OCI-LY7 (cell line): ENCODE measurements around the gene HAS3. TPM values are rescaled to one million over a fixed set of nuclear protein-coding genes. Genes with fewer than 3 reads are reported as not detected.
"Not testable (repeated sequence)": the region's sequence is repeated elsewhere in the genome, so short reads cannot be mapped to it uniquely, and the experiment has no call there.

ENCODE experiments used
- BruUV-seq: library from RNA; stranded (reverse); fragments of 400-500 nt; replicated peaks from 2 replicates; lab custom pipeline; 2021; lab: Mats Ljungman, UMichigan
- CTCF ChIA-PET: fragments of 300-600 bp; sonication (Branson Sonifier 250); formaldehyde crosslinking; loops from one replicate; lab custom pipeline; 2022; ENCODE audit warnings: antibody characterized with exemption; ENCODE audit not compliant: unreplicated experiment; lab: Charles Lee
- POLR2A ChIA-PET: fragments of 300-600 bp; sonication (Branson Sonifier 250); formaldehyde crosslinking; loops from one replicate; lab custom pipeline; 2022; ENCODE audit warnings: antibody characterized with exemption; lab: Charles Lee
- DNase-seq: peaks from one replicate; pipeline ENCODE4 v3.0.0-alpha.2; 2015; ENCODE audit warnings: low spot score
- H2AFZ ChIP-seq: fragments of 200-600 bp; sonication (generic), shearing (Covaris generic); 2 replicates; pipeline ENCODE4 v1.6.1; 2014; ENCODE audit warnings: mild to moderate bottlenecking, antibody characterized with exemption, low read length, moderate library complexity
- H3K27ac ChIP-seq: fragments of 200-600 bp; sonication (generic); 2 replicates; pipeline ENCODE4 v1.5.1; 2014; ENCODE audit warnings: mixed run types, low read depth, mild to moderate bottlenecking, moderate library complexity, low read length, inconsistent platforms; ENCODE audit not compliant: poor library complexity, severe bottlenecking
- H3K36me3 ChIP-seq: fragments of 200-600 bp; sonication (generic); 2 replicates; pipeline ENCODE4 v1.6.1; 2014; ENCODE audit warnings: mild to moderate bottlenecking, antibody characterized with exemption, low read length, moderate library complexity, mixed read lengths; ENCODE audit not compliant: insufficient read depth
- H3K4me1 ChIP-seq: fragments of 200-600 bp; sonication (generic); 2 replicates; pipeline ENCODE4 v1.5.1; 2014; ENCODE audit warnings: mild to moderate bottlenecking, low read length; ENCODE audit not compliant: insufficient read depth, poor library complexity, severe bottlenecking
- H3K4me2 ChIP-seq: fragments of 200-600 bp; sonication (generic); 2 replicates; pipeline ENCODE4 v1.6.1; 2014; ENCODE audit warnings: mild to moderate bottlenecking, low read length
- H3K4me3 ChIP-seq: fragments of 200-600 bp; sonication (generic); 2 replicates; pipeline ENCODE4 v1.5.1; 2014; ENCODE audit warnings: mild to moderate bottlenecking, low read depth, low read length; ENCODE audit not compliant: poor library complexity, severe bottlenecking
- H3K79me2 ChIP-seq: fragments of 200-600 bp; sonication (generic); 2 replicates; pipeline ENCODE4 v1.6.1; 2016; ENCODE audit warnings: low read depth, mild to moderate bottlenecking, low read length, moderate library complexity, mixed read lengths; ENCODE audit not compliant: insufficient read depth
- H3K9me2 ChIP-seq: fragments of 200-600 bp; sonication (generic); 2 replicates; pipeline ENCODE4 v1.6.1; 2016; ENCODE audit warnings: mild to moderate bottlenecking, low read length, mixed read lengths; ENCODE audit not compliant: insufficient read depth
- H3K9me3 ChIP-seq: fragments of 200-600 bp; sonication (generic); 2 replicates; pipeline ENCODE4 v1.6.1; 2014; ENCODE audit warnings: mild to moderate bottlenecking, mixed run types, low read length, mixed read lengths
- H4K20me1 ChIP-seq: fragments of 200-600 bp; sonication (generic); 2 replicates; pipeline ENCODE4 v1.6.1; 2014; ENCODE audit warnings: mild to moderate bottlenecking, antibody characterized with exemption, low read length, moderate library complexity, mixed read lengths; ENCODE audit not compliant: insufficient read depth
- CTCF ChIP-seq: fragments of 200-600 bp; sonication (generic); conservative IDR thresholded peaks from 2 replicates; pipeline ENCODE4 v1.5.1; 2014; ENCODE audit warnings: mild to moderate bottlenecking, antibody characterized with exemption, low read length, moderate library complexity, mixed read lengths
- EZH2phosphoT487 ChIP-seq: fragments of 200-600 bp; sonication (generic); IDR thresholded peaks from 2 replicates; pipeline ENCODE4 v1.6.1; 2018; ENCODE audit warnings: low read depth, borderline replicate concordance, mild to moderate bottlenecking, mixed run types, antibody characterized with exemption, low read length, moderate library complexity, mixed read lengths
- intact Hi-C: fragments of 100-400 bp; cut with micrococcal nuclease; formaldehyde crosslinking; loops from one replicate; pipeline ENCODE4 v1.10.0; 2022; ENCODE audit not compliant: unreplicated experiment
- total RNA-seq, 2 experiments: library from RNA; depleted of rRNA in 1 of 2; stranded (reverse); fragments of >200 nt in 1 of 2; shearing (Covaris generic) in 1 of 2; gene quantifications; 2 replicates each; pipeline ENCODE4 v1.2.3, GENCODE V29; 2014 to 2022

HAS3 gene
- total RNA-seq, 2 experiments from 2014 or later = 0.09 to 0.29 TPM

- Histone ChIP-seq H3K4me3 (no peak overlapping the region), H3K27ac (no peak overlapping the region), H3K79me2 (peaks cover 67% of the 10 kb centered on the region), H3K4me2 (no peak overlapping the region), H3K9me2 (no peaks in the 10 kb centered on the region), H4K20me1 (peaks cover 11% of the 10 kb centered on the region; the same call in 1 of the 2 replicates), H2AFZ (no peak overlapping the region), H3K4me1 (peaks cover 13% of the 10 kb centered on the region), H3K36me3 (peaks cover 88% of the 10 kb centered on the region), H3K9me3 (no peaks in the 10 kb centered on the region)
- ChIA-PET CTCF (no interaction called here), POLR2A (no interaction called here)
- BruUV-seq = no TSS peak
- DNase-seq = no peak
- TF ChIP-seq CTCF (no peak), EZH2phosphoT487 (no peak)
- intact Hi-C loops = no loop called here
These were observed 20.8 kb downstream of the HAS3 start for GRCh38 chr16:69126221-69126620.

- intact Hi-C loops, H3K4me3 ChIP-seq, DNase-seq, H3K9me3 ChIP-seq, H3K4me2 ChIP-seq, POLR2A ChIA-PET, CTCF ChIA-PET, BruUV-seq, H3K27ac ChIP-seq, H2AFZ ChIP-seq, H3K9me2 ChIP-seq: not testable (repeated sequence)
- Histone ChIP-seq H4K20me1 (peaks cover 11% of the 10 kb centered on the region; the same call in 1 of the 2 replicates), H3K36me3 (peaks cover 88% of the 10 kb centered on the region), H3K4me1 (peaks cover 13% of the 10 kb centered on the region), H3K79me2 (peaks cover 72% of the 10 kb centered on the region)
These were observed 21.3 kb downstream of the HAS3 start for GRCh38 chr16:69126801-69127200.

GRCh38 chr16:69127966-69128510 lies 22.6 kb downstream of the HAS3 start:
- peaks cover 13% of the 10 kb centered on the region for H3K4me1 ChIP-seq
- ChIA-PET CTCF (no interaction called here), POLR2A (no interaction called here)
- H3K9me2 ChIP-seq = no peaks in the 10 kb centered on the region
- no peak overlapping the region for H3K27ac ChIP-seq
- peaks cover 76% of the 10 kb centered on the region for H3K79me2 ChIP-seq
- TF ChIP-seq CTCF (no peak), EZH2phosphoT487 (no peak)
- no peak overlapping the region for H2AFZ ChIP-seq
- no peak overlapping the region for H3K4me2 ChIP-seq
- H3K9me3 ChIP-seq = no peaks in the 10 kb centered on the region
- no peak overlapping the region for H3K4me3 ChIP-seq
- BruUV-seq = no TSS peak
- DNase-seq = no peak
- intact Hi-C loops = no loop called here
- H3K36me3 ChIP-seq = peaks cover 77% of the 10 kb centered on the region
- H4K20me1 ChIP-seq = peaks cover 13% of the 10 kb centered on the region; the same call in 1 of the 2 replicates
